Fibroblast of villous mesenchyme (primary cell): Measurements from ENCODE around the gene IFNA7. TPM values are rescaled to one million over a fixed set of nuclear protein-coding genes. Genes with fewer than 3 reads are reported as not detected.
"Not testable (repeated sequence)": the region's sequence is repeated elsewhere in the genome, so short reads cannot be mapped to it uniquely, and the experiment has no call there.

ENCODE experiments used
- DNase-seq: peaks from one replicate; pipeline ENCODE4 v3.0.0-alpha.2; 2010; ENCODE audit warnings: low read depth
- H3K4me3 ChIP-seq: 2 replicates; pipeline ENCODE4 v1.5.1; 2011; ENCODE audit warnings: low read depth, mild to moderate bottlenecking, low read length
- CTCF ChIP-seq: IDR thresholded peaks from 2 replicates; pipeline ENCODE4 v1.5.1; 2012; ENCODE audit warnings: low read depth, mild to moderate bottlenecking, low read length; ENCODE audit not compliant: insufficient read depth
- total RNA-seq: library from RNA; depleted of rRNA; stranded (reverse); fragments of >200 nt; gene quantifications from 2 replicates; pipeline ENCODE4 v1.2.3, GENCODE V29; 2012

Gene IFNA7
- total RNA-seq, result not detected in 2 replicates

GRCh38 chr9:21202105-21202504 lies at the start of gene IFNA7:
TSS of gene IFNA7 (minus strand) at chr9:21202205. CDS start at chr9:21202165, 40 bp downstream.
- not testable (repeated sequence) for H3K4me3 ChIP-seq, DNase-seq

GRCh38 chr9:21251638-21252037 lies 49.6 kb upstream of the IFNA7 start:
- no peak overlapping the region for H3K4me3 ChIP-seq

GRCh38 chr9:21251190-21251589 lies 49.2 kb upstream of the IFNA7 start:
- TF ChIP-seq CTCF, result no peak
- DNase-seq, result no peak
- H3K4me3 ChIP-seq, result no peak overlapping the region

More at GRCh38 chr9:21251638-21252037, 49.6 kb upstream of the IFNA7 start:
- DNase-seq, result no peak
- no peak for TF ChIP-seq CTCF

- H3K4me3 ChIP-seq, result no peak overlapping the region
- no peak for DNase-seq
- no peak for TF ChIP-seq CTCF
Measured at GRCh38 chr9:21244836-21245235, 42.8 kb upstream of the IFNA7 start.

GRCh38 chr9:21239911-21240310 lies 37.9 kb upstream of the IFNA7 start, which contains the start of gene IFNA14:
TSS of gene IFNA14 (minus strand) at chr9:21240005. CDS start at chr9:21239935, 70 bp downstream.
- TF ChIP-seq CTCF, result no peak
- no peak for DNase-seq
- no peak within 1 kb of the TSS for H3K4me3 ChIP-seq

GRCh38 chr9:21236360-21236714 lies 34.3 kb upstream of the IFNA7 start:
- H3K4me3 ChIP-seq, DNase-seq: not testable (repeated sequence)

GRCh38 chr9:21235468-21236359 lies 33.7 kb upstream of the IFNA7 start:
- TF ChIP-seq CTCF, result peak; percentile 54
- DNase-seq, result peak; percentile 38
- not testable (repeated sequence) for H3K4me3 ChIP-seq
